CD4-positive, alpha-beta T cell (primary cell): Measurements from ENCODE around the gene JOSD2. TPM values are rescaled to one million over a fixed set of nuclear protein-coding genes. Genes with fewer than 3 reads are reported as not detected.

Experiments
- ATAC-seq: fragments of 200-7000 bp; cut with Tn5 transposase; one replicate; pipeline ENCODE4 v1.10.0; 2022; ENCODE audit warnings: mild to moderate bottlenecking; ENCODE audit not compliant: poor library complexity
- CTCF ChIA-PET: fragments of 350-600 bp; sonication (Branson Sonifier 250); formaldehyde crosslinking; loops from one replicate; lab custom pipeline; 2021; ENCODE audit warnings: antibody characterized with exemption, inconsistent platforms; lab: Charles Lee
- POLR2A ChIA-PET: fragments of 350-600 bp; sonication (Branson Sonifier 250); formaldehyde crosslinking; loops from one replicate; lab custom pipeline; 2021; ENCODE audit warnings: antibody characterized with exemption, inconsistent platforms; lab: Charles Lee
- DNase-seq, 14 experiments: peaks; one replicate each; pipeline ENCODE4 v3.0.0-alpha.2; 2013 to 2020; ENCODE audit warnings: mixed read lengths in 2 of 14
- H3K27ac ChIP-seq, 2 donors: one replicate each; pipeline versions ENCODE4 v1.5.1 to v1.7.0; 2013; ENCODE audit warnings: low read length in 2 of 2, low read depth in 1 of 2, mild to moderate bottlenecking in 1 of 2
- H3K27me3 ChIP-seq, 2 experiments: 1 replicate in 1 of 2; 2 replicates in 1 of 2; pipeline versions ENCODE4 v1.6.1 to v1.7.0; 2013; ENCODE audit warnings: low read length in 2 of 2, control low read depth in 1 of 2, mild to moderate bottlenecking in 1 of 2, moderate library complexity in 1 of 2; ENCODE audit not compliant: insufficient read depth in 2 of 2, control insufficient read depth in 1 of 2
- H3K36me3 ChIP-seq: one replicate; pipeline ENCODE4 v1.6.1; 2013; ENCODE audit warnings: low read length, control low read depth; ENCODE audit not compliant: insufficient read depth
- H3K4me1 ChIP-seq: one replicate; pipeline ENCODE4 v1.6.1; 2013; ENCODE audit warnings: low read length, control low read depth; ENCODE audit not compliant: insufficient read depth
- H3K4me3 ChIP-seq: one replicate; pipeline ENCODE4 v1.5.1; 2013; ENCODE audit warnings: mild to moderate bottlenecking, low read length, moderate library complexity
- H3K9me3 ChIP-seq, 2 experiments: 1 replicate in 1 of 2; 2 replicates in 1 of 2; pipeline versions ENCODE4 v1.6.1 to v1.7.0; 2013; ENCODE audit warnings: low read length in 2 of 2, mild to moderate bottlenecking in 2 of 2, control low read depth in 1 of 2, moderate library complexity in 1 of 2; ENCODE audit not compliant: control insufficient read depth in 1 of 2, insufficient read depth in 1 of 2
- H3K27ac Mint-ChIP-seq: one replicate; pipeline ENCODE4 v1.8.0; 2020; ENCODE audit warnings: mixed read lengths
- H3K27me3 Mint-ChIP-seq: one replicate; pipeline ENCODE4 v1.8.0; 2021; ENCODE audit warnings: mixed read lengths
- H3K36me3 Mint-ChIP-seq: one replicate; pipeline ENCODE4 v1.8.0; 2021; ENCODE audit warnings: low read depth, mixed read lengths
- H3K4me1 Mint-ChIP-seq: one replicate; pipeline ENCODE4 v1.8.0; 2021; ENCODE audit warnings: low read depth, mixed read lengths
- H3K4me3 Mint-ChIP-seq: one replicate; pipeline ENCODE4 v1.8.0; 2020; ENCODE audit warnings: mild to moderate bottlenecking, mixed read lengths
- H3K9me3 Mint-ChIP-seq: one replicate; pipeline ENCODE4 v1.8.0; 2020; ENCODE audit warnings: mixed read lengths
- CTCF ChIP-seq: fragments of 200-600 bp; IDR thresholded peaks from one replicate; pipeline ENCODE4 v1.8.0; 2022; ENCODE audit warnings: antibody characterized with exemption, mild to moderate bottlenecking
- intact Hi-C, 2 experiments: fragments of 100-400 bp; cut with DNase I in 1 of 2; cut with micrococcal nuclease in 1 of 2; formaldehyde crosslinking; loops; one replicate each; pipeline versions ENCODE4 v1.15.1 to v1.9.0; 2023 to 2025; cut with DNase I, micrococcal nuclease
- total RNA-seq, 174 experiments: library from RNA in 2 of 174; stranded (reverse) in 2 of 174; gene quantifications; one replicate each; pipeline ENCODE4 v1.2.3 and lab custom pipeline; 2021 to 2026

The JOSD2 gene
- total RNA-seq, 2 experiments from 2014 or later: 11.7 to 11.9 TPM

GRCh38 chr19:50546527-50547221 lies 35.7 kb upstream of the JOSD2 start:
- ChIA-PET CTCF (no interaction called here), POLR2A (no interaction called here)
- H3K36me3 Mint-ChIP-seq: no peaks in the 10 kb centered on the region
- peaks cover 33% of the 10 kb centered on the region for H3K27me3 Mint-ChIP-seq
- H3K9me3 ChIP-seq: no peaks in the 10 kb centered on the region
- peaks cover under 1% of the 10 kb centered on the region for H3K4me1 ChIP-seq
- no peak overlapping the region for H3K4me3 Mint-ChIP-seq
- DNase-seq: no peak
- no peak for TF ChIP-seq CTCF
- intact Hi-C loops: no loop called here
- H3K9me3 Mint-ChIP-seq: no peaks in the 10 kb centered on the region
- no peaks in the 10 kb centered on the region for H3K4me1 Mint-ChIP-seq
- peaks cover 6 to 21% of the 10 kb centered on the region in 2 experiments for H3K27me3 ChIP-seq
- H3K27ac ChIP-seq: no peak overlapping the region
- no peak for ATAC-seq
- no peaks in the 10 kb centered on the region for H3K36me3 ChIP-seq
- no peak overlapping the region for H3K27ac Mint-ChIP-seq
- H3K4me3 ChIP-seq: no peak overlapping the region

- no peaks in the 10 kb centered on the region for H3K36me3 ChIP-seq
- Mint-ChIP-seq H3K27ac (no peak overlapping the region), H3K4me1 (no peaks in the 10 kb centered on the region), H3K4me3 (no peak overlapping the region), H3K9me3 (no peaks in the 10 kb centered on the region), H3K27me3 (peaks cover 13% of the 10 kb centered on the region), H3K36me3 (no peaks in the 10 kb centered on the region)
- peaks cover 0 to 4% of the 10 kb centered on the region in 2 experiments for H3K9me3 ChIP-seq
- ATAC-seq (no peak), DNase-seq (no peak)
- ChIA-PET CTCF (no interaction called here), POLR2A (no interaction called here)
- no peak overlapping the region for H3K4me3 ChIP-seq
- peaks cover 0 to 1% of the 10 kb centered on the region in 2 experiments for H3K27me3 ChIP-seq
- H3K4me1 ChIP-seq: no peaks in the 10 kb centered on the region
- no peak overlapping the region for H3K27ac ChIP-seq
- intact Hi-C loops: no loop called here
- TF ChIP-seq CTCF: no peak
Measured at GRCh38 chr19:50542943-50543342, 32.0 kb upstream of the JOSD2 start.

GRCh38 chr19:50537769-50538230 lies 26.8 kb upstream of the JOSD2 start:
- POLR2A ChIA-PET: no interaction called here
- Mint-ChIP-seq H3K4me1 (no peaks in the 10 kb centered on the region), H3K27ac (no peak overlapping the region)

More at GRCh38 chr19:50537769-50538230, 26.8 kb upstream of the JOSD2 start:
- H3K27ac ChIP-seq: no peak overlapping the region
- Mint-ChIP-seq H3K9me3 (peaks cover 3% of the 10 kb centered on the region), H3K27me3 (peaks cover 19% of the 10 kb centered on the region), H3K4me3 (no peak overlapping the region), H3K36me3 (no peaks in the 10 kb centered on the region)
- H3K9me3 ChIP-seq: peaks cover under 1 to 13% of the 10 kb centered on the region in 2 experiments
- DNase-seq (peak; percentile 35 to 76 (median 50)), ATAC-seq (peak; percentile 41)
- peak; percentile 76 for TF ChIP-seq CTCF
- peaks cover 3 to 4% of the 10 kb centered on the region in 2 experiments for H3K27me3 ChIP-seq
- no peaks in the 10 kb centered on the region for H3K36me3 ChIP-seq
- H3K4me1 ChIP-seq: no peaks in the 10 kb centered on the region
- intact Hi-C loops: loop anchor here (1.0 to 10.0 kb wide), 3 partner anchors 246 to 387 kb away; no protein-coding TSS in a partner anchor
- no peak overlapping the region for H3K4me3 ChIP-seq
- CTCF ChIA-PET: interaction anchor here (0.6 to 1.3 kb wide), 4 partner anchors 174 to 977 kb away, joined by 3 to 4 read pairs (median 3); no protein-coding TSS in a partner anchor
